ENCODE results near the gene TMEM217.

TMEM217 gene

DNA sequence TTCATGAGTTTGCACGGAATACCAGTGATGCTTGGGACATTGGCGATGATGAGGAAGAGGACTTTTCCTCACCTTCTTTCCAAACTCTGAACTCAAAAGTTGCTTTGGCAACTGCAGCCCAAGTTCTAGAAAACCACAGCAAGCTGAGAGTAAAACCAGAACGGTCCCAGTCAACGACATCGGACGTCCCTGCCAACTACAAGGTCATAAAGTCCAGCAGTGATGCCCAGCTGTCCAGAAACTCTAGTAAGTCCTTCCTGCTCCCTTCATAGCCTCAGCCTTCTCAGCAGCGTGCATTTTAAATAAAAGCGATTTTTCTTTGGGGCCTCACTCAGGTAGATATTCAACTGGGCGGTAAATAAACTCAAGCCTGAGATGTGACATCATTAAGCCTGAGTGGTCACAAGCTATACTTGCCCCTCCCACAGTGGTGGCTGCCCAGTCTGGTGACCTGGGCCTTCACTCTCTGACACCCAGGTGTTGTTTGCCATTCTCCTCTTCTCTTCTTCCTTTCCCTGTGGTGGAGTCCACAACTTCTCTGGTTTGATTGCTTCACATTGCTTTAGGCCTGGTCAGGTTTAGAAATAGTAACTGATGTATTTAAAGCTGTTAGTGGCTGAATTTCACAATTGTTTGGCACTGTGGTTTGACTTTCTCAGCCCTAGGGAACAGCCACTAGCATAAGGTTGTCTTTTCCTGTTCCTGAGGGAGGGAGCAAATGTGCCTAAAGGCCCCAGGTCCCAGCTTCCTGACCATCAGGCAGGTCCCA lies 21.6 kb upstream of the TMEM217 start:
- no peak for DNase-seq

DNA sequence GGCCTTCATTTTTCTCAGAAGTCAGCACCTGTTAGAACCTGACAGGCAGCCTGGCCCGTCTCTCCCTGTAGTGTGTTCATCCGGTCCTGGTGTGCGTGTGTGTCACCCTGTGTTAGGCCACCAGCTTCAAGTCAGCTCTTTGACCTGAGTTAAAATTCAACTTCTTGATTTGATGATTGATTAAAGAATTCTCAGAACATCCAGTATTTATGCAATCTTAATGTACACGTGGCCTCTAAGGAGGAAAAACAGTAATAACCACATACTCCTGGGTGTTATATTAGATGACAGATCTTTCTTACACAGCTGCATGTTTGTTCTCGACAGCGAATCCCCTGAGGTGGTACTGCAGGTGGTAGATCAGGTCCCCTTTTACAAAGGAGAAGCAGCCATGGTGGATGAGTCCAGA lies 19.1 kb upstream of the TMEM217 start:
- no peak for DNase-seq

DNA sequence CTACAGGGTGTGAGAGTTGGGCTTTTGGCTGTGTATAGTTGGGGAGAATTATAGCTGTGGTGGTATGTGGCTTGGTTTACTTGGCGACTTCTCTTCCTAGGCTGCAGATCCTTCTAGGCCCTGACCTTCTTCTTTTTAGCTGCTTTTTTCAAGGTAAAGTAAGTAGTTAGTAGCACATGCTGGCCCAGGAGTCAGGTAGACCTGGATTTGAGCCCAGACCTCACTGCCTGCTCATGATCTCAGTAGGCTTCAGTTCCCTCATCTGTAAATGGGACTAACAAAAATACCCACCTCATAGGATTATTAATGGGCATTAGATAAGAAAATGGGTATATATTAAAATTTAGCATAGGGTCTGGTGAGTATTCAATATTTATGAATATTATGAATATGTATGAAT lies 17.4 kb upstream of the TMEM217 start:
- no peak for DNase-seq

DNA sequence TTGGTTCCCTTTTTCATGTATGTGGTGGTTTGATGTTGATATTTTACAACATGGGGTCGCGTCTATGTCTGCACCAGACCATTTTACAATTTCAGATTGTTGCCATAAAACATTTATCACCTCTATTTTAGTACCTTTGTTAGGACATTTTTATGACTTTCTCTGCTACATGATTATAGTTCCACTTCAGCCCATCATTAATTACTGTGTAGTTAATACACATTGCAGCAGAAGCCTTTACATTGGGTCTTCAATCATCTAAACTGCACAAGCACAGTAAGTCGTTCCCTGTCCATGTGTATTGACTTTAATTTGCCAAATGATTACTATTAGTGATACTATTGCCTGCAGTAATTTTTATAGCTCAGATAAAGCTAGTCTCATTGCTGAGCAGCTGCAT lies 15.7 kb upstream of the TMEM217 start:
- no peak for DNase-seq

DNA sequence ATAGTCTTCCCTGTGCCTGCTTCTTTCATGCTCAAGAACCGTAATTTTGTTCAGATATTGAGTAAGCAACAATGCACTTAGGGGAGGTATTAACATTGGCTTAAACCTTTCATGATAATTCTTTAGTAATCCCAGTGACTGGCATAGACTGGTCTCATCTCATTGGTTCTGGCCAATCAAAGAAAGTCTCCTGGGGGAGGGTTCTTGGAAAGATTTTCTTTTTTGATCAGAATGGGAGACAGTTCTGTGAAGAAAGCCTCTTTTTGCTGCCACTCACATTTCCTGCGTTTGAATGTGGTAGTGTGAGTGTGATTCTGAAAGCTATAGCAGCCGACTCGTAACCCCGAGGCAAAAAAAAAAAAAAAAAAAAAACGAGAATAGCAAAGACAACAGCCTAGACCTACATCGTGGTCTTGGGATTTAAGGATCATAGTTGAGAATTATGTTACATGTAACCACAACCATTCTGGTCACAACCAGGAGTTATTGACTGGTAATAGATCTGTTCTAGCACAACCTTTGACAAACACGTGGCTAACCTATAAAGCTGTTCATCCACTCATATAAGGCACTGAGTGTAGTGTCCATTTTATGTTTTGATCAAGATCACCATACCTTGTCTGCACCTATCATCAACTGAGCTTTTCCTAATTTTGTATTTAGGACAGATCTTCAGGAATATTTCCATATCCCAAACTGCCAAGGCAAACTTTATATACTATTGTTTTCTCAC lies 15.1 kb upstream of the TMEM217 start:
- DNase-seq = no peak

DNA sequence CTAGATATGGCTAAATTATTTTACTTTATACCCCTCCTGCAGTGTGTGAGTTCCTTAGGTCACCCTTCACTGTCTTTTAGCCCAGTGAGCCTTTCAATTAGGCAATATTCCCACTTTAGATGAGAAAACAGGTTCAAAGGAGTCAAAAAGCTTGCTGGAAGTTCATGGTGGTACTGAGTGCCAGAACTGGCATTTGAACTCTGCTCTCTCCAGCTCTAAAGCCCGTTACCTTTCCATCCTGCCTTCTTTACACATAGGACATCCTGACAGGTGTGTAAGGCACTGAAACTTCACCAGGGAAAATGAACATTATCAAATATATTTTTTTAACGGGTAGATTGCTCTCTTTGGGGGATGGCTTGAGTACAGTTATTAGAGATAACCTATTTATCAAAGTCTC lies 11.2 kb upstream of the TMEM217 start:
- no peak for DNase-seq

DNA sequence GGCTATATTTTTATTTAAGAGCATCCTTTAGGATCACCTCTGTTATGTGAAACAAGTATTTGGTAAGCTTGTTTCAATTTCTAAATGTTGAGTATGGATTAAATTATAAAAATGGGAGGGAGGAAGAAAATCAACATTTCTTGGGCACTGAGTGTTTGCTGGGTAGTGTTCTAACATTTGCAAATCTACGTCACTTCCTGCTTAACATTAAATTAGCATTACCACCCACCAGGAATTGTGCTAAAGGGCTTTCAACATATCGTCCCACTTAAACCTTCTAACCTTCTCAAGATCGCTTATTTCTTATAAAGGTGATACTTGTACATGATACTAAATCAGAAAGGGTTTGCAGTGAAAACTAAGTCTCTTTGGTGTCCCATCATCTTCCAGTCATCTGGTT lies 7.9 kb upstream of the TMEM217 start:
- DNase-seq = no peak

DNA sequence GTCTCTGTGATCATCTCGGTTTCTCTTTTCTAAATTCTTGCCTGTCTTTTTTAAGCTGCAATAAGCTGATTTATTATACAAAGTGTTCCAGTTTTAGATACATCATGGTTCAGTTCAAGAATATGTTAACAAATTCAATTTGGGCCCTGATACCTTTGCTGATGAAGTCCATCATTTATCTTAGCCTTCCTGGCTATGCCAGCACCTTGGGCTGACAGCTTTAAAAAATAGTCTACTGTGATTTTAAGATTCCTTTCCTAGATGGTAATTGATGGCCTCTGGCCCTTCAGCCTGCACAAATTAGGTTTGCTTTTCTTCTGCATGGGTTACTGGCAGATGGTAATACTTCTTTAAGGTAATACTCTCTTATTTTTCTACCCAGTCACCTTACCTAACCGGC lies 7.1 kb upstream of the TMEM217 start:
- DNase-seq = no peak

DNA sequence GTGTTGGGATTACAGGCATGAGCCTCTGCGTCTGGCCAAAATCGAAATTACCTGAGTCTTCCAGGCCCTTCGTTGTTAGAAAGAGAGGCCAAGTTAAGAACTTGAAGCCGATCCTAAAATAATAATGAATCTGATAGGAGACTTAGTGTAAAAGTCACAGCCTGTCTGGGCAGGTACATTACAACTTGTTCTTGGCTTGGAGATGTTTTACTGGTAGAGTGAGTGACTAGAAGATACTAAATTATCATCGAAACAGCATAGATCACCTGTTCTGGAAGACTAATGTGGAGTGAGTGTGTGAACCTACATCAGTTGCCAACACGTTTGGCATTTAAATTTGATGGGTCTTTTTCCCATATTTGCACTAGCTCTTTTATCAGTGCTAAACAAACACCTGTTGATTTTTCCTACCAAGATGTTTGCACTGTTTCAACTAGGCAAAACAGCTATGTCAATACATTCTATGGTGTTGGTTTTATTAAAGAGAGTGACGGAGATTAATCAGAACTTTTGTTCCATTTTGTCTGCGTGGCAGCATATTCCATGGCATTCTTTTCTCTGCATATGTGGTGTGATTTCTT lies 4.6 kb upstream of the TMEM217 start:
- peak; percentile 18 for DNase-seq

DNA sequence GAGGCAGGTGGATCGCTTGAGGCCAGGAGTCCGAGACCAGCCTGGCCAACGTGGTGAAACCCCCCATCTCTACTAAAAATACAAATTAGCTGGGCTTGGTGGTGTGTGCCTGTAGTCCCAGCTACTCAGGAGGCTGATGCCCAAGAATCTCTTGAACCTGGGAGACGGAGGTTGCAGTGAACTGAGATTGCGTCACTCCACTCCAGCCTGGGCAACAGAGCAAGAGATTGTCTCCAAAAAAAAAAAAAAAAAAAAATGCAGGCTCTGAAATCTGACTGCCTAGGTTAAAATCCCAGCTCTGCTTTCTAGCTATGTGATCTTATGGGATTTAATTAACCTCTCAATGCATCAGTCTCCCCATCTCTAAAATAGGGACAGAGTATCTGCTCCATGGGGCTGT lies 3.3 kb upstream of the TMEM217 start:
- DNase-seq = no peak

DNA sequence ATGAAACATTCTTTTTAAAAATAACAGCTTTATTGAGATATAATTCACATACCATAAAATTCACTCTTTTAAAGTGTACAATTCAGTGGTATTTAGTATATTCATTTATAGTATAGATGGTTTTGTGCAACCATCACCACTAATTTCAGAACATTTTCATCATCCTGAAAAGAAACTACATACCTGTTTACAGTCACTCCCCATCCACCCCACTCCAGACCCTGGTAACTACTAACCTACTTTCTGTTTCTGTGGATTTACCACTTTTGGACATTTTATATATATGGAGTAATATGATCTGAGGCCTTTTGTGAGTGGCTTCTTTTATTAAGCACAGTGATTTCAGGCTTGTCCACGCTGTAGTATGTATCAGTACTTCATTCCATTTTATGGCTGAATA lies 2.5 kb upstream of the TMEM217 start:
- DNase-seq = no peak

DNA sequence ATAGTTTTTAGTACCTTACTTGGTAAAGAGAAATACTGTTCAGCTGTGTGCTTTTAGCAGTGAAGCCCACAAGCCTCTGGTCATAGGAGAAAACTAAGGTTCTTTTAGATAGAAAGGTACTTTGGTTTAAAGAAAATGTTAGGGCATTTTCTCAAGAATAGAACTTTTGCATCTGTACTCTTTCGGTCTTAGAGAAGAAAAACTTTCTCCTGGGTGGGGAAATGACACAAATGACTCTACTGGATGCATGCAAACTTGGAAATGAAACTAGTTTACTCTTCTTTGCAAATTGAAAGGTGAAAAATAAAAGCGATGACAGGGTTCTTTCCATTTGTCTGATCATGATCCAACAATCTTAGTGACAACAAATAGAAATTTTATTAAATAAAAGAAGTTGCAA lies 2.1 kb upstream of the TMEM217 start:
- DNase-seq = no peak

DNA sequence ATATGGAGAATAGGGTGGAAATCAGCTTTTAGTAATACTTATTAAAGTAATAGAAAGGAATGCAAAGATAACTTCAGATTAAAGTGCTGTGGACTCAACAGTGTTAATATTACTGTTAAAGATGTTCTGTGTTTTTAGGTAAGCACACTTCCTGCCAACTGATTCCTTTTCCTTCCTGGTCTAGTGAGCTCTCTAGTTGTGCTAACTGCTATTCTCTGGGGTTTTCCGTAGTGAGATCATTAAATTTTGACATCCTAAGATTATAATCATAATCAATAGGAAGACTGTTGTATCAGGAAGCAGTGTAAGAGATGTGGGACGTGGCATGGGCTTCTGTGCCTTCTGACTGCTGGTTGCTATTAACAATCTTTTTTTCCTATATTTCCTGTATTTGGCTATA lies 1.2 kb upstream of the TMEM217 start:
- no peak for DNase-seq

DNA sequence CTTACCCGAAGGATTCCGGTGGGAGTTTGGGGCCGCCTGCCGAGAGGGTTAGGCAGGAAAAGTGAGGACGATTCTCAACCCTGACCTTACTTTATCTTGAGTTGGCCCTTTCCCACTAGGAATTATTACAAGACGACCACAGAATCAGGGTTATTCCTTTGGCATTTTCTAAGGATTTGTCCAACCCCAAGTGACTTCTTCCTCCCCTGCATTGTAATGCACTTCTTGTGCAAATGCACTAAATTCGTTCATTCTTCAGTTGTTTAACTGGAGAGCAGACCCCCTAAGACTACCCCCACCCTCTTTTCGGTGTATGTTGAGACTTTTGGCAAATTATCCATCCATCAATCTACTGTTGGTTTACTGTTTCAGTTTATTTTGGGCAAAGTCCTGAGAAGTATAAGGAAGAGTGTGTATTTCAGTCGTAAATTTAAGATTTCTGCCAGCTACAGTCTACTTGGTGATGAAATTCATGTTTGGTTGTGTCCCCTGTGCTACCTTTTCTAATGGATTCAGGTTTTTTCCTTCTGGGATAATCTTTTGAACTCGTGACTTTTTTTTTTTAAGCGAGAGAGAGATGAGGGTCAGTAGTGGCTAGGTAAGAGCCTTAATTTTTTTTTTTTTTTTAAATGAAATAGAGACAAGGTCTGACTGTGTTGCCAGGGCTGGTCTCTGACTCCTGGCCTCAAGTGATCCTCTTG lies 611 bp upstream of the TMEM217 start:
- DNase-seq = no peak

DNA sequence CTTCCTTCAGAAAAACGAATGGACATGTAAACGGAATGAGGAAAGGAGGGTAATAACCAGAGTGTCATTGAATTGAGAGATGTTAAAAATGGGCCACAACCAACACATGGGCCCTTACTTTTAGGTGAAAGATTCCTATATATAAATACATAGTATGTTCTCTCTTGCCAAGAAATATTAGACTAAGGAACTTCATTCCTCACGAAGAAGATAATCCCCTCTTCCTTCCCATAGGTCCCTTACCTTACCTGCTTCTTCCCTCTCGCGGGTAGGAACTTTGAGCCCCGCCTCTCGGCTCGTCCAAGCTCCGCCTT lies 667 bp downstream of the TMEM217 start:
- no peak for DNase-seq

DNA sequence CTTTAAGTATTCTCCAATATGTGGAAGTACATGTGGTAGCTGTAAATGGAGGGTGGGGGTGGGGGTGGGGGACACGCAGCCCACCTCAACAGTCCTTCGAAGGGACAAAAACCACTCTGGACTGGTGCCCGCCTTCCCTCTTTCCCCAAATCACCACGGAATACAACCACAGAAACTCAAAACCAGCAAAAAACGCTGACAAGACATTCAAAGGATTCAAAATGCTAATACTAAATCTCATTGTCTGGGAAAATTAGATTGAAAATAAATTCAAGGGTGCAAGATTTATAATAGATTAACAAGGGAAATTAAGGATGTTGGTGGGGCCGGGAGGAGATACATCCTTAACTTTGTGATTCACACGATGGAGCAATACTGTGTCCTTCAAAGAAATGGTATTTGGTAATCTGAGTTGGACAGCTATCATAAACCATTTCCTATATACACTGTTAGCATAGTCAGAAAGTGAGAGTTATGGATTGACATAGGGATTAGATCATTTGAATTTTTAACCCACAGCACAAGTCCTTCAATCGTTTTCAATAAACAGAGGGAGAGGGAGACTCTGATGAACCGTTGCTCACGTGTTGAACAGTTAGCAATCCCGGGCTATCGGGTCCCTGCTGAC lies 1.1 kb downstream of the TMEM217 start:
- no peak for DNase-seq

DNA sequence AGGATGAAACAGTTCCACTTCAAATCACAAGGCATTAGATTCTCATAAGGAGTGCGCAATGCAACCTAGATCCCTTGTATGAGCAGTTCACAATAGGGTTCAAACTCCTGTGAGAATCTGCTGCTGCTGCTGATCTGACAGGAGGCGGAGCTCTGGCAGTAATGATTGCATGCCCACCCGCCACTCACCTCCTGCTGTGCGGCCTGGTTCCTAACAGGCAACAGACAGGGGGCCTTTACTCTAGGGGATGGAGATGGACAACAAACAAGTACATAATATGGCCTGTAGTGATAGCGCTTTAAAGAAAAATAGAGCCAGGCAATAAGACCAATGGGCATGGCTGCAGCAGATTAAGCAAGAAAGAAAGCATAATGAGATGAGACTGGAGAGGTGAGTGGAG lies 3.1 kb downstream of the TMEM217 start:
- DNase-seq = no peak

DNA sequence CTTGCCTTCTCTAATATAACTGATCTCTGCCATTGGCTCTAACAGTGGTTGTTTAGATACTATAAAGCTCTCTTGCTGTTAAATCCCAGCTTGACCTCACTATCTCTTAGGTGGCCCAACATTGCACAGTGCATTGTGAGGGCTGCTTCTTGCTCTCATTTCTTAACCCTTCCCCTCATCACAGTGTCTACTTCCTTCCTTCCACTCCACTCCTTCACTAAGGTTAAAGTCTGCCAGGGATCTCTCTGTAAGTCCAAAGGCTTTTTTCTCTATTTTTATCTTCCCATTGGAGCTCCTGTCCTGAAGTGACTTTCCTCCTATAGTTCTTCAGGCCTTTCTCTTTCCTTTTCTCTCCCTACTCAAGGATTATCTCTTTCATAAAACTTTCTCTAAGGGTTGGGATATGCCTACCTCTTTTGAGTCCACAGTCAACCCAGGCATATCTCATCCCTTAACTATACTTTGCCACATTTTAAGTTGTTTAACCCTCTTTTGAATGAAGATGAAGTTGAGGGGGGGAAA lies 4.4 kb downstream of the TMEM217 start:
- no peak for DNase-seq

DNA sequence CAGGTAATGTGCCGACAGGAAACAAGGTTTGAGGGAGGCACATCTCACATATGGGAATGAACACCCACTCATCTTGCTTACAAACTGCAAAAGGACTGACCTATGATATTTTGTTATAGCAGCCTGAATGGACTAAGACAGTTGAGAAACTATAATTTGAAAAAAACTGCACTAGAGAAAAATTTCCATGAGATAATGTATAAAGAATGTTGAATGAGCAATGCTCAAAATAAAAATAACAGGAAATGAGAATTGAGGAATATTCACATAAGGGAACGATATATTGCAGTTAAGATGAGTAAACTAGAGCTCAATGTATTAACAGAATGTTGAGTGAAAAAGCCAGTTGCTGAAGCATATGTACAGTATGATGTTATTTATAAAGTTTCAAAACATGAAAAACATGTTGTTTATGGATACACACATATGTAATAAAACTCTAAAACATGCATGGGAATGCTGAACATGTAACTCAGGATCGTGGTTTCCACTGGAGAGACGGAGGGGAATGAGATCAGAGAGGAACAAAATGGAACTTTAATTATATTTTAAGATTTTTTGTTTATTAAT lies 6.6 kb downstream of the TMEM217 start:
- no peak for DNase-seq

DNA sequence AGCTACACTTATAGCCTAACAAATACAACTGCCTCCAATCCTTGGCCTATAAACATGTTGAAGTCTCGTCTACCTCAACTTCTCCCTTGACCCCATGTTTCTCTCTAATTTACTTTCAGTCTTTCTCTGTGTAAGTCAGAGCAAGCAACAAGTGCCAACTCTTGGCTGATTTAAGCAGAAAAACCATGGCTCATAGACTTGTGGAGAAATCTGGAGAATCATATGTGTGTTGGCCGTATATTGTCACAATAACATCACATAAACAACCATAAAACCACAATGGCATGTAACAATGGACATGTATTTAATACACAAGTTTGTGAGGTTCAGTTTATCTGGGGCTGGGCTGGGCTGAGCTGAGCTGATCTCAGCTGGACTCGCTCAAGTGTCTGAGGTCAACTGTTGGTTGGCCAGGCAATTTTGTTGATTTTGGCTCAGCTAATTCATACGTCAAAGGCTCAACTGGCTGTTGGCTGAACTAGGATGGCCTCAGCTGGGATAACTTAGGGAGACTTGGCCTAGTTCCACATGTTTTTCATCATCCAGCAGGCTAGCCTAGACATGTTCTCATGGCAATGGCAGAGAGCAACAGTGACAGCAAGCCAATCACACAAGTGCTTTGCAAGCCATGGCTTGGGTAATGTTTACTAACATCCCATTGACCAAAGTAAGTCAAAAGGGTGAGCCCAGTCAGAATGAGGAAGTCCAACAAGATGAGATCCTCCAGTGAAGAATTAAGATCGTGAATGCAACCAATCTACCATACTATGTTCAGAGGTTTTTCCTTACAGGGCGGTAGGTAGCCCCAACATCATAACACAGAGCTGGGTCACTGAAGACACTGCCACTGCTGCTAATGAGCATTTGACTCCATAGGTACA lies 13.3 kb downstream of the TMEM217 start:
- peak; percentile 97 for DNase-seq

DNA sequence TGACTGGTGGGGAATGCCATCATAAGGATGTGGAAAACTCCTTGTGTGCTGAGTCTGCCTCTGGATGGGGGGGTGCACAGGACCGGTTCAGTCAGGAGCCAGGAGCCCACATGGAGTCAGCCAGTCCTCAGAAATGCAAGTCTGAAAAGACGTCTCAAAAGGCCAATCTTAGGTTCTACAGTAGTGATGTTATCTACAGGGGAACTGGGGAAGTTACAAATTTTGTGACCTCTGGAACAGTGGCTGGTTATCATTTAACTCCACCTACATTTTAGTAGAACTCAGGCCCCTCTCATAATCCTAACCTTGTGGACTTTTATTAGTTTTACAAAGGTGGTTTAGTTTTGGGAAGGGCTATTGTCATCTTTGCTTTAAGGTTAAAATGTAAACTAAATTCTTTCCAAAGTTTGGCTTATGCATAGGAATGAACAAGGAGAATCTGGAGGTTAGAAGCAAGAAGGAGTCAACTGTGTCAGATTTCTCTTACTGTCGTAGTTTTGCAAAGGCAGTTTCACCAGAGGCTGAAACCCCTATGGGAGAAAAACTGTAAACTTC lies 14.1 kb downstream of the TMEM217 start:
- no peak for DNase-seq
